HG02981 (cell line): Measurements from ENCODE around the gene MAML3.

Experiments used
- ATAC-seq: cut with Tn5 transposase; IDR thresholded peaks from one replicate; pipeline ENCODE4 v1.9.1; 2021; ENCODE audit warnings: mild to moderate bottlenecking, moderate library complexity; ENCODE audit not compliant: unreplicated experiment

Gene MAML3

GRCh38 chr4:140080883-140081282 lies 73.1 kb downstream of the MAML3 start:
- no peak for ATAC-seq

GRCh38 chr4:140078366-140078765 lies 75.6 kb downstream of the MAML3 start:
- no peak for ATAC-seq

GRCh38 chr4:140076307-140076706 lies 77.7 kb downstream of the MAML3 start:
- ATAC-seq, result no peak

GRCh38 chr4:140071806-140072205 lies 82.2 kb downstream of the MAML3 start:
- peak; percentile 81 for ATAC-seq

GRCh38 chr4:140070973-140071372 lies 83.0 kb downstream of the MAML3 start:
- no peak for ATAC-seq

- ATAC-seq, result peak; percentile 40
Observed at GRCh38 chr4:140070366-140070765, 83.6 kb downstream of the MAML3 start.

GRCh38 chr4:140069066-140069465 lies 84.9 kb downstream of the MAML3 start:
- ATAC-seq, result no peak

- no peak for ATAC-seq
Observed at GRCh38 chr4:140068271-140068670, 85.7 kb downstream of the MAML3 start.

GRCh38 chr4:140066031-140066930 lies 87.7 kb downstream of the MAML3 start:
- no peak for ATAC-seq

GRCh38 chr4:140065393-140065792 lies 88.6 kb downstream of the MAML3 start:
- ATAC-seq, result no peak

GRCh38 chr4:140061659-140062289 lies 92.2 kb downstream of the MAML3 start:
- no peak for ATAC-seq

- ATAC-seq, result no peak
Observed at GRCh38 chr4:140061194-140061593, 92.8 kb downstream of the MAML3 start.

- no peak for ATAC-seq
Observed at GRCh38 chr4:140059159-140059558, 94.8 kb downstream of the MAML3 start.

GRCh38 chr4:140057701-140058100 lies 96.3 kb downstream of the MAML3 start:
- ATAC-seq, result no peak

- no peak for ATAC-seq
Observed at GRCh38 chr4:140056015-140056414, 98.0 kb downstream of the MAML3 start.

- no peak for ATAC-seq
Observed at GRCh38 chr4:140054861-140055260, 99.1 kb downstream of the MAML3 start.

- ATAC-seq, result no peak
Observed at GRCh38 chr4:140053185-140053584, 100.8 kb downstream of the MAML3 start.

GRCh38 chr4:140052050-140052449 lies 101.9 kb downstream of the MAML3 start:
- no peak for ATAC-seq

- ATAC-seq, result no peak
Observed at GRCh38 chr4:140049849-140050637, 103.9 kb downstream of the MAML3 start.

- ATAC-seq, result peak; percentile 76
Observed at GRCh38 chr4:140049024-140049848, 104.7 kb downstream of the MAML3 start.
